Measurements from ENCODE around the gene ANGPTL3. TPM values are rescaled to one million over a fixed set of nuclear protein-coding genes. Genes with fewer than 3 reads are reported as not detected.

The ANGPTL3 gene
- total and polyA plus RNA-seq, 5 donors from 2014 or later: not detected

- no peaks in the 10 kb centered on the region for H3K4me1 Mint-ChIP-seq
- no peaks in the 10 kb centered on the region for H3K27me3 Mint-ChIP-seq
- no peak overlapping the region for H3K27ac Mint-ChIP-seq
- Histone ChIP-seq H3K36me3 (ENCODE audit: control insufficient read depth, insufficient read depth, low read length) (no peaks in the 10 kb centered on the region), H3K27me3 (ENCODE audit: control insufficient read depth, insufficient read depth, low read length) (no peaks in the 10 kb centered on the region), H3K4me3 (ENCODE audit: low read depth, low read length) (no peak overlapping the region), H3K9me3 (ENCODE audit: control insufficient read depth in 2 of 2, low read length in 2 of 2) (no peaks in the 10 kb centered on the region), H3K4me1 (ENCODE audit: control insufficient read depth, insufficient read depth, low read length, poor library complexity, severe bottlenecking) (no peaks in the 10 kb centered on the region), H3K27ac (ENCODE audit: insufficient read depth, low read length, poor library complexity, severe bottlenecking) (no peak overlapping the region)
- peaks cover 12% of the 10 kb centered on the region for H3K36me3 Mint-ChIP-seq
- H3K9me3 Mint-ChIP-seq: peaks cover 0 to 3% (median 0%) of the 10 kb centered on the region in 7 donors
- DNase-seq: no peak
- no peak overlapping the region for H3K4me3 Mint-ChIP-seq
- no peak for ATAC-seq (ENCODE audit: low read depth in 2 of 2)
Observed at GRCh38 chr1:62588000-62588399, 9.3 kb upstream of the ANGPTL3 start.

GRCh38 chr1:62589321-62589720, 8.0 kb upstream of the ANGPTL3 start:
- H3K4me3 ChIP-seq (ENCODE audit: low read depth, low read length): no peak overlapping the region
- Mint-ChIP-seq H3K36me3 (peaks cover 12% of the 10 kb centered on the region), H3K9me3 (peaks cover 0 to 3% (median 0%) of the 10 kb centered on the region in 7 donors)

GRCh38 chr1:62590255-62590969, 6.9 kb upstream of the ANGPTL3 start:
- no peak overlapping the region for H3K4me3 ChIP-seq (ENCODE audit: low read depth, low read length)
- H3K36me3 ChIP-seq (ENCODE audit: control insufficient read depth, insufficient read depth, low read length): no peaks in the 10 kb centered on the region
- no peak overlapping the region for H3K27ac Mint-ChIP-seq
- H3K27me3 ChIP-seq (ENCODE audit: control insufficient read depth, insufficient read depth, low read length): no peaks in the 10 kb centered on the region
- H3K27ac ChIP-seq (ENCODE audit: insufficient read depth, low read length, poor library complexity, severe bottlenecking): no peak overlapping the region
- no peaks in the 10 kb centered on the region for H3K9me3 ChIP-seq (ENCODE audit: control insufficient read depth in 2 of 2, low read length in 2 of 2)
- H3K4me3 Mint-ChIP-seq: no peak overlapping the region
- H3K36me3 Mint-ChIP-seq: peaks cover 12% of the 10 kb centered on the region
- H3K9me3 Mint-ChIP-seq: peaks cover 0 to 3% (median 0%) of the 10 kb centered on the region in 7 donors
- no peaks in the 10 kb centered on the region for H3K4me1 ChIP-seq (ENCODE audit: control insufficient read depth, insufficient read depth, low read length, poor library complexity, severe bottlenecking)
- H3K27me3 Mint-ChIP-seq: no peaks in the 10 kb centered on the region
- no peaks in the 10 kb centered on the region for H3K4me1 Mint-ChIP-seq
- no peak for ATAC-seq (ENCODE audit: low read depth in 2 of 2)
- no peak for DNase-seq

More at GRCh38 chr1:62589321-62589720, 8.0 kb upstream of the ANGPTL3 start:
- no peaks in the 10 kb centered on the region for H3K36me3 ChIP-seq (ENCODE audit: control insufficient read depth, insufficient read depth, low read length)
- no peak overlapping the region for H3K4me3 Mint-ChIP-seq
- no peak overlapping the region for H3K27ac Mint-ChIP-seq
- no peaks in the 10 kb centered on the region for H3K9me3 ChIP-seq (ENCODE audit: control insufficient read depth in 2 of 2, low read length in 2 of 2)
- no peak for DNase-seq
- ATAC-seq (ENCODE audit: low read depth in 2 of 2): no peak
- no peaks in the 10 kb centered on the region for H3K4me1 Mint-ChIP-seq
- H3K27ac ChIP-seq (ENCODE audit: insufficient read depth, low read length, poor library complexity, severe bottlenecking): no peak overlapping the region
- no peaks in the 10 kb centered on the region for H3K27me3 ChIP-seq (ENCODE audit: control insufficient read depth, insufficient read depth, low read length)
- H3K27me3 Mint-ChIP-seq: no peaks in the 10 kb centered on the region
- H3K4me1 ChIP-seq (ENCODE audit: control insufficient read depth, insufficient read depth, low read length, poor library complexity, severe bottlenecking): no peaks in the 10 kb centered on the region

GRCh38 chr1:62590970-62591368, 6.4 kb upstream of the ANGPTL3 start:
- Histone ChIP-seq H3K9me3 (ENCODE audit: control insufficient read depth in 2 of 2, low read length in 2 of 2) (no peaks in the 10 kb centered on the region), H3K27me3 (ENCODE audit: control insufficient read depth, insufficient read depth, low read length) (no peaks in the 10 kb centered on the region), H3K4me3 (ENCODE audit: low read depth, low read length) (no peak overlapping the region), H3K36me3 (ENCODE audit: control insufficient read depth, insufficient read depth, low read length) (no peaks in the 10 kb centered on the region), H3K4me1 (ENCODE audit: control insufficient read depth, insufficient read depth, low read length, poor library complexity, severe bottlenecking) (no peaks in the 10 kb centered on the region), H3K27ac (ENCODE audit: insufficient read depth, low read length, poor library complexity, severe bottlenecking) (no peak overlapping the region)
- DNase-seq (no peak), ATAC-seq (ENCODE audit: low read depth in 2 of 2) (no peak)
- Mint-ChIP-seq H3K9me3 (peaks cover 0 to 3% (median 0%) of the 10 kb centered on the region in 7 donors), H3K4me1 (no peaks in the 10 kb centered on the region), H3K27me3 (no peaks in the 10 kb centered on the region), H3K4me3 (no peak overlapping the region), H3K36me3 (peaks cover 8% of the 10 kb centered on the region), H3K27ac (peak overlapping the region in 1 of 3 donors; percentile 7)

GRCh38 chr1:62593825-62594394, 3.4 kb upstream of the ANGPTL3 start:
- Histone ChIP-seq H3K27me3 (ENCODE audit: control insufficient read depth, insufficient read depth, low read length) (no peaks in the 10 kb centered on the region), H3K4me1 (ENCODE audit: control insufficient read depth, insufficient read depth, low read length, poor library complexity, severe bottlenecking) (no peaks in the 10 kb centered on the region), H3K27ac (ENCODE audit: insufficient read depth, low read length, poor library complexity, severe bottlenecking) (no peak overlapping the region), H3K9me3 (ENCODE audit: control insufficient read depth in 2 of 2, low read length in 2 of 2) (no peaks in the 10 kb centered on the region), H3K4me3 (ENCODE audit: low read depth, low read length) (no peak overlapping the region), H3K36me3 (ENCODE audit: control insufficient read depth, insufficient read depth, low read length) (no peaks in the 10 kb centered on the region)
- Mint-ChIP-seq H3K4me3 (no peak overlapping the region), H3K36me3 (peaks cover 13% of the 10 kb centered on the region), H3K4me1 (peaks cover 0 to 3% (median 0%) of the 10 kb centered on the region in 4 donors), H3K27ac (no peak overlapping the region), H3K27me3 (no peaks in the 10 kb centered on the region), H3K9me3 (peaks cover 0 to 3% (median 0%) of the 10 kb centered on the region in 7 donors)
- DNase-seq (no peak), ATAC-seq (ENCODE audit: low read depth in 2 of 2) (no peak)

GRCh38 chr1:62595647-62596046, 1.7 kb upstream of the ANGPTL3 start:
- Histone ChIP-seq H3K36me3 (ENCODE audit: control insufficient read depth, insufficient read depth, low read length) (no peaks in the 10 kb centered on the region), H3K9me3 (ENCODE audit: control insufficient read depth in 2 of 2, low read length in 2 of 2) (no peaks in the 10 kb centered on the region), H3K4me3 (ENCODE audit: low read depth, low read length) (no peak overlapping the region), H3K27me3 (ENCODE audit: control insufficient read depth, insufficient read depth, low read length) (no peaks in the 10 kb centered on the region), H3K27ac (ENCODE audit: insufficient read depth, low read length, poor library complexity, severe bottlenecking) (no peak overlapping the region), H3K4me1 (ENCODE audit: control insufficient read depth, insufficient read depth, low read length, poor library complexity, severe bottlenecking) (no peaks in the 10 kb centered on the region)
- Mint-ChIP-seq H3K4me3 (no peak overlapping the region), H3K27ac (no peak overlapping the region), H3K36me3 (peaks cover 8% of the 10 kb centered on the region), H3K27me3 (no peaks in the 10 kb centered on the region), H3K9me3 (peaks cover 0 to 4% (median 0%) of the 10 kb centered on the region in 7 donors), H3K4me1 (peaks cover 0 to 10% (median 2%) of the 10 kb centered on the region in 4 donors)
- ATAC-seq (ENCODE audit: low read depth in 2 of 2) (no peak), DNase-seq (no peak)

GRCh38 chr1:62599044-62599443, 1.7 kb downstream of the ANGPTL3 start:
- Histone ChIP-seq H3K27ac (ENCODE audit: insufficient read depth, low read length, poor library complexity, severe bottlenecking) (no peak overlapping the region), H3K4me3 (ENCODE audit: low read depth, low read length) (no peak overlapping the region), H3K9me3 (ENCODE audit: control insufficient read depth in 2 of 2, low read length in 2 of 2) (no peaks in the 10 kb centered on the region), H3K36me3 (ENCODE audit: control insufficient read depth, insufficient read depth, low read length) (no peaks in the 10 kb centered on the region), H3K27me3 (ENCODE audit: control insufficient read depth, insufficient read depth, low read length) (no peaks in the 10 kb centered on the region), H3K4me1 (ENCODE audit: control insufficient read depth, insufficient read depth, low read length, poor library complexity, severe bottlenecking) (no peaks in the 10 kb centered on the region)
- Mint-ChIP-seq H3K4me1 (peaks cover 0 to 10% (median 2%) of the 10 kb centered on the region in 4 donors), H3K36me3 (peaks cover 4% of the 10 kb centered on the region), H3K9me3 (peaks cover 0 to 1% (median 0%) of the 10 kb centered on the region in 7 donors), H3K27ac (peak overlapping the region in 1 of 3 donors; percentile 20), H3K27me3 (no peaks in the 10 kb centered on the region), H3K4me3 (no peak overlapping the region)
- no peak for ATAC-seq (ENCODE audit: low read depth in 2 of 2)
- peak in 1 of 3 donors; percentile 1 for DNase-seq

- Mint-ChIP-seq H3K4me1 (peaks cover 0 to 10% (median 2%) of the 10 kb centered on the region in 4 donors), H3K27me3 (no peaks in the 10 kb centered on the region), H3K9me3 (peaks cover 0 to 1% (median 0%) of the 10 kb centered on the region in 7 donors), H3K4me3 (no peak overlapping the region), H3K36me3 (peaks cover 4% of the 10 kb centered on the region), H3K27ac (no peak overlapping the region)
- Histone ChIP-seq H3K27ac (ENCODE audit: insufficient read depth, low read length, poor library complexity, severe bottlenecking) (no peak overlapping the region), H3K4me1 (ENCODE audit: control insufficient read depth, insufficient read depth, low read length, poor library complexity, severe bottlenecking) (no peaks in the 10 kb centered on the region), H3K4me3 (ENCODE audit: low read depth, low read length) (no peak overlapping the region), H3K27me3 (ENCODE audit: control insufficient read depth, insufficient read depth, low read length) (no peaks in the 10 kb centered on the region), H3K36me3 (ENCODE audit: control insufficient read depth, insufficient read depth, low read length) (no peaks in the 10 kb centered on the region), H3K9me3 (ENCODE audit: control insufficient read depth in 2 of 2, low read length in 2 of 2) (no peaks in the 10 kb centered on the region)
- ATAC-seq (ENCODE audit: low read depth in 2 of 2) (no peak), DNase-seq (no peak)
Observed at GRCh38 chr1:62601457-62601856, 4.1 kb downstream of the ANGPTL3 start.
